DND-41 (cell line): ENCODE measurements around the gene ANXA9.

ENCODE experiments used
- ATAC-seq: fragments of 200-7000 bp; cut with Tn5 transposase; 3 replicates; pipeline ENCODE4 v1.9.1; 2021; ENCODE audit warnings: low read depth; ENCODE audit not compliant: insufficient read depth
- DNase-seq: peaks from one replicate; pipeline ENCODE4 v3.0.0-alpha.2; 2020
- H2AFZ ChIP-seq: 2 replicates; pipeline ENCODE4 v1.6.0; 2012; ENCODE audit warnings: low read depth, low read length
- H3K27ac ChIP-seq: 2 replicates; pipeline ENCODE4 v1.5.1; 2012; ENCODE audit warnings: low read length, inconsistent platforms
- H3K27me3 ChIP-seq: fragments of 200-600 bp; sonication (generic); 2 replicates; pipeline ENCODE4 v1.6.0; 2012; ENCODE audit warnings: low read length, mild to moderate bottlenecking, inconsistent platforms; ENCODE audit not compliant: insufficient read depth, poor library complexity
- H3K36me3 ChIP-seq: 2 replicates; pipeline ENCODE4 v1.5.1; 2012; ENCODE audit warnings: low read length, inconsistent platforms; ENCODE audit not compliant: insufficient read depth
- H3K4me1 ChIP-seq: 2 replicates; pipeline ENCODE4 v1.5.1; 2012; ENCODE audit warnings: mild to moderate bottlenecking, low read length; ENCODE audit not compliant: insufficient read depth
- H3K4me2 ChIP-seq: 2 replicates; pipeline ENCODE4 v1.6.0; 2012; ENCODE audit warnings: mild to moderate bottlenecking, moderate library complexity, low read length, inconsistent platforms; ENCODE audit not compliant: insufficient read depth
- H3K4me3 ChIP-seq, 2 experiments: fragments of 200-600 bp in 1 of 2; shearing (Covaris generic) in 1 of 2; 2 replicates each; pipeline ENCODE4 v1.5.1; 2012 to 2016; ENCODE audit warnings: inconsistent platforms in 2 of 2, low read length in 2 of 2, mild to moderate bottlenecking in 2 of 2, low read depth in 1 of 2, moderate library complexity in 1 of 2
- H3K79me2 ChIP-seq: 2 replicates; pipeline ENCODE4 v1.6.0; 2012; ENCODE audit warnings: low read length, inconsistent platforms; ENCODE audit not compliant: insufficient read depth
- H3K9ac ChIP-seq: 2 replicates; pipeline ENCODE4 v1.6.0; 2012; ENCODE audit warnings: low read depth, mild to moderate bottlenecking, inconsistent platforms, low read length, moderate library complexity
- H3K9me3 ChIP-seq: 2 replicates; pipeline ENCODE4 v1.5.1; 2012; ENCODE audit warnings: low read length, moderate library complexity, mild to moderate bottlenecking, inconsistent platforms; ENCODE audit not compliant: insufficient read depth, severe bottlenecking
- H4K20me1 ChIP-seq: 2 replicates; pipeline ENCODE4 v1.6.0; 2012; ENCODE audit warnings: low read length; ENCODE audit not compliant: insufficient read depth
- EZH2 ChIP-seq: IDR thresholded peaks from 3 replicates; pipeline ENCODE4 v1.6.1; 2012; ENCODE audit warnings: borderline replicate concordance, low read depth, mild to moderate bottlenecking, moderate library complexity, low read length, inconsistent platforms; ENCODE audit not compliant: severe bottlenecking
- TF ChIP-seq, protein P1 (sequence below): IDR thresholded peaks from 2 replicates; pipeline ENCODE4 v1.5.1; 2012; ENCODE audit warnings: borderline replicate concordance, low read length, moderate library complexity, mild to moderate bottlenecking; ENCODE audit not compliant: poor library complexity, severe bottlenecking; ENCODE audit errors: extremely low read depth

Gene ANXA9

GRCh38 chr1:151024540-151025146, 42.6 kb downstream of the ANXA9 start:
- Histone ChIP-seq H3K79me2 (no peaks in the 10 kb centered on the region), H3K4me3 (no peak overlapping the region), H4K20me1 (no peaks in the 10 kb centered on the region), H3K4me1 (no peaks in the 10 kb centered on the region), H3K27me3 (no peaks in the 10 kb centered on the region), H3K9ac (no peak overlapping the region), H3K27ac (no peak overlapping the region), H3K4me2 (no peak overlapping the region), H3K36me3 (peaks cover 51% of the 10 kb centered on the region), H3K9me3 (no peaks in the 10 kb centered on the region), H2AFZ (no peak overlapping the region)
- DNase-seq (peak; percentile 80), ATAC-seq (peak; percentile 98)
- TF ChIP-seq EZH2 = no peak
- TF ChIP-seq, protein P1, sequence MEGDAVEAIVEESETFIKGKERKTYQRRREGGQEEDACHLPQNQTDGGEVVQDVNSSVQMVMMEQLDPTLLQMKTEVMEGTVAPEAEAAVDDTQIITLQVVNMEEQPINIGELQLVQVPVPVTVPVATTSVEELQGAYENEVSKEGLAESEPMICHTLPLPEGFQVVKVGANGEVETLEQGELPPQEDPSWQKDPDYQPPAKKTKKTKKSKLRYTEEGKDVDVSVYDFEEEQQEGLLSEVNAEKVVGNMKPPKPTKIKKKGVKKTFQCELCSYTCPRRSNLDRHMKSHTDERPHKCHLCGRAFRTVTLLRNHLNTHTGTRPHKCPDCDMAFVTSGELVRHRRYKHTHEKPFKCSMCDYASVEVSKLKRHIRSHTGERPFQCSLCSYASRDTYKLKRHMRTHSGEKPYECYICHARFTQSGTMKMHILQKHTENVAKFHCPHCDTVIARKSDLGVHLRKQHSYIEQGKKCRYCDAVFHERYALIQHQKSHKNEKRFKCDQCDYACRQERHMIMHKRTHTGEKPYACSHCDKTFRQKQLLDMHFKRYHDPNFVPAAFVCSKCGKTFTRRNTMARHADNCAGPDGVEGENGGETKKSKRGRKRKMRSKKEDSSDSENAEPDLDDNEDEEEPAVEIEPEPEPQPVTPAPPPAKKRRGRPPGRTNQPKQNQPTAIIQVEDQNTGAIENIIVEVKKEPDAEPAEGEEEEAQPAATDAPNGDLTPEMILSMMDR = peak; percentile 91

DNA sequence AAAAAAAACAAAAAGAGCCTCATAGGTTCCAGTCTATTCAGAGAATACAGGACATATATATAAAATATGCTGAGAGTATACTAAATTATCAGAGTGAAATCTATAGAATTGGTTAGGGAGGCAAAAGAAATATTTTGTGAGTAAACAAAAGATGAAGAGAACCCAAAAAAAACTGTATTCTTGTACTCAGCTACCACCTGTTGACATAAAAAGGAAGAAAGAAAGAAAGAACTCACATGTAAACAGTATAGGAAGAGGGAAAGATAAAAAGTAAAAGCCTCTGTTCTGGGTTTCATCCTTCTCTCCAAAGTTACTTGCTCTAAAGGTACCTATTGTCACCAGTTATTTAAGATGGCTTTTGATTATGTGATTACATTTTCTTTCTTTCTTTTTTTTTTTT, 44.4 kb downstream of the ANXA9 start:
- Histone ChIP-seq H3K9me3 (no peaks in the 10 kb centered on the region), H3K79me2 (no peaks in the 10 kb centered on the region), H3K4me3 (no peak overlapping the region), H3K4me2 (no peak overlapping the region), H3K9ac (no peak overlapping the region), H3K4me1 (no peaks in the 10 kb centered on the region), H3K27ac (no peak overlapping the region), H4K20me1 (no peaks in the 10 kb centered on the region), H3K36me3 (peaks cover 58% of the 10 kb centered on the region), H3K27me3 (no peaks in the 10 kb centered on the region), H2AFZ (no peak overlapping the region)
- no peak for TF ChIP-seq EZH2
- TF ChIP-seq, protein P1 = no peak
- DNase-seq (no peak), ATAC-seq (no peak)

DNA sequence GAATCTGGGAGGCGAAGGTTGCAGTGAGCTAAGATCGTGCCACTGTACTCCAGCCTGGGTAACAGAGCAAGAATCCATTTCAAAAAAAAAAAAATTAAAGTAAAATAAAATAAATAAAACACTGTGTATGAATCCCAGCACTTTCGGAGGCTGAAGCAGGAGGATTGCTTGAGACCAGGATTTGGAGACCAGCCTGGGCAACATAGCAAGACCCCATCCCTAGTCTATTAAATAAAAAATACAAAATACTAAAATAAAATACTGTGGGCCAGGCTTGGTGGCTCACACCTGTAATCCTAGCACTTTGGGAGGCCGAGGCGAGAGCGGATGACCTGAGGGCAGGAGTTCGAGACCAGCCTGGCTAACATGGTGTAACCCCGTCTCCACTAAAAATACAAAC, 50.1 kb downstream of the ANXA9 start:
- no peak for ATAC-seq
- no peak for TF ChIP-seq EZH2
- TF ChIP-seq, protein P1 = no peak
- Histone ChIP-seq H3K27me3 (no peaks in the 10 kb centered on the region), H3K79me2 (no peaks in the 10 kb centered on the region), H2AFZ (no peak overlapping the region), H3K9ac (no peak overlapping the region), H4K20me1 (no peaks in the 10 kb centered on the region), H3K4me2 (no peak overlapping the region), H3K36me3 (peaks cover 57% of the 10 kb centered on the region), H3K9me3 (no peaks in the 10 kb centered on the region), H3K4me3 (no peak overlapping the region), H3K4me1 (no peaks in the 10 kb centered on the region), H3K27ac (no peak overlapping the region)
- no peak for DNase-seq
